GM18499 (cell line): ENCODE measurements around the gene TOPORS.
"Not testable (repeated sequence)": the region's sequence is repeated elsewhere in the genome, so short reads cannot be mapped to it uniquely, and the experiment has no call there.

Source experiments
- ATAC-seq: cut with Tn5 transposase; IDR thresholded peaks from one replicate; pipeline ENCODE4 v1.9.1; 2021; ENCODE audit warnings: moderate number of reproducible peaks; ENCODE audit not compliant: insufficient read depth, unreplicated experiment

Gene TOPORS

DNA sequence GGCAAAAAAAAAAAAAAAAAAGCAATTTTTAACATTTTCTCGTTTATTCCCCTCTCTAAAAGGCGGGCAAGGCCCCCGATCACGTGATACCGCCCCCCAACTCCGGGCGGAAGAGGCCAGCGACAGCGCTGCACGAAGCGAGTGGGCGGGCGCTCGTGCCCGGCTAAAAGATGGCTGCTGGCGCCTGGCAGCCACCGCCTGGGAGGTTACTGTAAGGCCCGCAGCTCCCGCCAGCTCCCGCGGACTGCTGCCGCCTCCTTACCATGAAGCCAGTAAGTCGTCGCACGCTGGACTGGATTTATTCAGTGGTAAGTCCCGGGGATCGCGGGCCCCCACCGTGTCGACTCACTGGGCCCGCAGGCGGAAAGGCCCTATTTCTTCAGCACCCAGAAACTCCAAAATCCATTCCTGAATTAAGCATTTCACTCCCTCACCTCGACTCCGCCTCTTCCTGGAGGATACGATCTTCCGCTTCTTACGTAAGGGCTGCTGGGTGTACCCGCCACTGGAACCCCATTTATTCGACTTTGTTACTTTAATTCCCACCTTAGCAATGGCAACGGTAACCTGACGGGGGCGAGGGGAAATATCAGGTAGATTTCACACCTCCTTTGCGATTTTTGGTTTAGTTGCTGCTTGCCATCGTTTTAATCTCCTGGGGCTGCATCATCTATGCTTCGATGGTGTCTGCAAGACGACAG is at the start of gene TOPORS, which contains the start of gene SMIM27:
TOPORS (minus strand) TSS at position 415 of the 701 bp plus-strand sequence; CDS start at position 265, 150 bp downstream.
SMIM27 (plus strand) TSS at position 156 of the 701 bp plus-strand sequence; CDS start at position 264, 108 bp downstream.
- ATAC-seq: peak; percentile 42

DNA sequence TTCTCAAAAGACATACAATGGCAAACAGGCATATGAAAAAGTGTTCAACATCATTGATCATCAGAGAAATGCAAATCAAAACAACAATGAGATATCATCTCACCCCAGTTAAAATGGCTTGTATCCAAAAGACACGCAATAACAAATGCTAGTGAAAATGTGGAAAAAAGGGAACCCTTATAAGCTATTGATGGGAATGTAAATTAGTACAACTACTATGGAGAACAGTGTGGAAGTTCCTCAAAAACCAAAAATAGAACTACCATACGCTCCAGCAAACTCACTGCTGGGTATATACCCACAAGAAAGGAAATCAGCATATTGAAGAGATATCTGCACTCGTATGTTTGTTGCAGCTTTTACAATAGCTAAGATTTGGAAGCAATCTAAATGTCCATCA is 46.6 kb upstream of the TOPORS start:
- ATAC-seq: not testable (repeated sequence)

DNA sequence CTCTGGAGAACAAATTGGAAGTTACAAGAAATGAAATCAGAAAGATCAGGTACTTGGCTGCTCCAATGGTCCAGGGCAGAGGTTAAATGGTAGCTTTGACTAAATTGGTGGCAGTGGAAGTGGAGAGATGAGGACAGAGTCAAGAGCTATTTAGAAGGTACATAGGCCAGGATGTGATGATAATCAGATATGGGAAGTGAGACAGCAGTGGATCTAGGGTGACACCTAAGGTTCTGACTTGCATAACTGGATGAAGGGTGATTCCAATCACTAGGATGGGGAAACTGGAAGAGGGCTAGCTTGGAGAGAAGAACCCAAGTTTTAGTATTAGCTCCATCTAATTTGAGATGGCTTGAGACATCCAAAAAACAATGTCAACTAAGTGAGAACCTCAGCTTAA is 44.5 kb upstream of the TOPORS start:
- no peak for ATAC-seq

DNA sequence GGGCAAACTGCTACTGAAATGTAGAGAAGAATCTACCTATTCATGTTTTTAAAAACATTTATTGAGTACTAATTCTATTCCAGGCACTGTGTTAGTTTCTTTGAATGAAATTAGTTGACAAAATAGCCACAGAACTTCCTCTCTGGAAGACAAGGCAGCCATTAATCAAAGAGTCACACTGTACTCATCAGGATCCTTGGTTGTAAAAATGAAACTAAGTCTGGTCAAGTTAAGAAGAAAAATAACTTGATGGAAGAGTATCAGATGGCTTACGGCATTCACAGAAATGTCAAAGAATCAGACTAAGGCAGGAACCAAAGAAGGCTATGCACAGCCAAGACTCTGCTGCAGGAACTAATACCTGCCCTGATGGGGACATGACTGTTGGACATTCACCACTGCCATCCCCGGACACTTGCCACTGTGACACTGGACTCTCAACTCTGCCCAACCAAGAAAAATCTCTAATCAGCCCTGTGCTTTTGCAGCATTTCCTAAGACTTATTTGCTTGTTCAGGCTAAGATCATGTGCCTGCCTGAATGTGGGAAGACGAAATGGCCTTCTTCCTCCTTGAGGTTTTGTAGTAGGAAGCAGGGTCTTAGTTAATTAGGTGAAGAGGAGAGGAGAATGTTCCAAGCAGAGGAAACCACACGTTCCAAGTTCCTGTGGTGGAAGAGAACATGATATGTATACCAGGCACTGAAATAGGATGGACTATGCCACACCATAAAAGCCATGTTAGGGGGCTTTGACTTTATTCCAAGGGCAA is 43.9 kb upstream of the TOPORS start:
- no peak for ATAC-seq

DNA sequence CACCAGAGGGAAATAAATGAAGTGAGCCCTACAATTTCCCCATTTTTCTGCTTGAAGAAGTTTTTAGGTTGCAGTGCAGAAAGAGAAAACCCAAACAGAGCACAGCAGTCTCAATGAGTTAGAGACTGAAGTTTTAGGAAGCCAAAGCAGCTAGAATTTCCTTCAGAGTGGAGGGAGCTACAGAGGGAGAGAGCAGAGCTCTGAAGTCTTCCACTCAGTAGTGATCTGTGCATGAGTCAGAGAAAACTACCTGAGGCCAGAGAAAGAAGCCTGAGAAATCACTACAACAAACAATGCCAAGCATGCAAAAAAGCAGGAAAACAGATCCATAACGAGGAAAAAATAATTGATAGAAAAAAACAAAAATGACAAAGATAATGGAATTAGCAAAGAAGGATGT is 38.5 kb upstream of the TOPORS start:
- no peak for ATAC-seq

DNA sequence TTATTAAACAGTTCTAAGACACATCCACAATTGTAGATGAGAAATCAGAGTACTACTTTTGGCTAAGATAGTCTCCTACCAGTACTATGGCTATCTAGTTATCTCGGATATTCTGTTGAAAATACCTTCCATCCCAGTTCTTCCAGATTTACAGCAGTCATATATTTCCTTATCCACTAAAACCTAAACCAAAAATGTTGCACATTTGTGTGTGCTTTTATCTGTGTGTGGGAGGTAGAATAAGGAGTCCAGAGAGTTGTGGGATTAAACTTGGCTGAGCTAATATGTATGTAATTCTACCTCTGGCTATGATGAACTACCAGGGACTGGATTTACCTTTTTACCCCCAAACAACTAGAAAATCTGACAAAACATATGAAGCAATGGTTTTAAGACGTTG is 38.1 kb upstream of the TOPORS start:
- no peak for ATAC-seq

DNA sequence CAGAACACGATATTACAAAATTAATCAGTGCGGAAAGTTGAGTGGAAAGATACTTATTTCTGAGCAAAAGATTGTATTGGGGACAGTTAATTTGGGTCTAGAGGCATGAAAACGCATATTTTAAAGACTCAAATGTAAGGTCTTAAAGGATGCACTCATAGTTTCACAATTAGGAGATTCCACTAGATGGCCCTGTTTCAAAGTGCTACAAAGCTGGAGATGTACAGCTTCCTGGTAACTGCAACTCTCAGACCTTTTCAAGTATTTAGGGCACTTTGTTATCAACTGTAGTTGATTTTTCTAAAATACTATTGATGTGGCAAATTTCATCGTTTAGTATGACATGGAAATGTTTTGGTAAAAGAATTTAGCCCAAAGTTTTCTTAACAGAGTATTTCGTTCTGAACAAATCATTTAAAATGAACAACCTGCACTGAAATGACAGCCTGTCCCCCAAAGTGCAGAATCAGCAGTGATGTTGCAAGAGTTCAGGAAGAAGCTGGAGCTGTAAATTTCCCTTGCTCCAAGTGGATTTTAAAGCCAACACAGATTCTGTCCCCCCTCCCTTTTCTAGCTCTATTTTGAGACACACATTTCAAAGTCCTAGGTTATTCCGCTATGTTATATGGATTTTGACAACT is 36.8 kb upstream of the TOPORS start:
- no peak for ATAC-seq

DNA sequence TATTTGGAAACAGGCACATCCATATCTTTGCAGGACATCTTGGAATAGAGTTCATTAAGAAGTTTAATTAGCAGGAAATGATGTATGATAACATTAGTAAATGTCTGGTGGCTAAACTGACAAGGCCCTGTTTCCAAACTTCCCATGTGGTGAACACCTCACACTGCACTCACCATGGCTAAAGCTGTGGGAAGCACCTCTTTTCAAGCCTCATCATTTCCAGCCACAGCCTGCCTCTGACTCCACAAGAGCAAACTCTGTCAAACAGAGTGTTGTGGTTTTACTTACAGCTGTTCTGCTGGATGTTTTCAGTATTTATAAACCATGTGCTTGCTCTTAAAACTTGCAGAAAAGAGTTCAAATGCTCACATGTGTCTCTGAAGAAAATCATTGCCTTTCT is 35.5 kb upstream of the TOPORS start:
- ATAC-seq: no peak

DNA sequence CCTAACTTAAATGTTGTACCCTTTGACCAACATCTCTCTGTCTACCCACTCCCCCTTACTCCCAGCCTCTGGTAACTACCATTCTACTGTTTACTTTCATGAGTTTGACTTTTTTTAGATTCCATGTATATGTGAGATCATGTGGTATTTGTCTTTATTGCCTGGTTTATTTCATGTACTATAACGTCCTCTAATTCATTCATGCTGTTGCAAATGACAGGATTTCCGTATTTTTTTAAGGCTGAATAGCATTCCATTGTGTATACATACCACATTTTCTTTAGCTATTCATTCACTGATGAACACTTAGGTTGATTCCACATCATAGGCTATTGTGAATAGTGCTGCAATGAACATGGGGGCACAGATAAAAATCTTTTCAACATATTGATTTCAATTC is 32.4 kb upstream of the TOPORS start:
- ATAC-seq: no peak

DNA sequence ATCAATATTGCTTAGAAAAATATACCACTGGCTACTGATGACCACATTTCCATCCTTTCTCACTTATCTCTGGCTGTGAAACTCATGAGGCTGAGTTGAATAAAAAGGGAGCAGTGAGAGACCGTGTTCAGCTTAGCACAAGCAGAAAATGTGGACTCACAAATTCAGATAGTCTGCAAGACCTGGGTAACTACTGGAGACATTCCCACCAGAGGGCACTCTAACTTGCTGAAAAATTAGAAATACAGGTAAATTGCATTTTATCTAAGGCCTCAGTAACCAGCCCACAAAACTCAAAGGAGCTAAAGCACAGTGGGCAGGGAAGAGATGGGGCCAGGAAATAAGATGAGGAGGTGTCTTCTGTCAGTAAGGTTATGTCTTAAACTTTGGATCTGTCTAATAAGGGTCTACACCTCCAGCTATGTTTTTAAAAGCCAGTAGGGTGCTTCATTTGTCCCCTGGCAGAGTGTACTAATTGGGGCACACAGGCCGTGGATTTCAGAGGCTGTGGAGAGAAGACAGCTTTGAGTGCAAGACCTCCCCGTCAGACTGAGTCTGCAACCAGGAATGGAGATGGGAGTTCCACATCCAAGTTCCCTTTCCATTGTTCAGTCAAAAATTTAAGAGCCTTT is 29.2 kb upstream of the TOPORS start:
- ATAC-seq: no peak

DNA sequence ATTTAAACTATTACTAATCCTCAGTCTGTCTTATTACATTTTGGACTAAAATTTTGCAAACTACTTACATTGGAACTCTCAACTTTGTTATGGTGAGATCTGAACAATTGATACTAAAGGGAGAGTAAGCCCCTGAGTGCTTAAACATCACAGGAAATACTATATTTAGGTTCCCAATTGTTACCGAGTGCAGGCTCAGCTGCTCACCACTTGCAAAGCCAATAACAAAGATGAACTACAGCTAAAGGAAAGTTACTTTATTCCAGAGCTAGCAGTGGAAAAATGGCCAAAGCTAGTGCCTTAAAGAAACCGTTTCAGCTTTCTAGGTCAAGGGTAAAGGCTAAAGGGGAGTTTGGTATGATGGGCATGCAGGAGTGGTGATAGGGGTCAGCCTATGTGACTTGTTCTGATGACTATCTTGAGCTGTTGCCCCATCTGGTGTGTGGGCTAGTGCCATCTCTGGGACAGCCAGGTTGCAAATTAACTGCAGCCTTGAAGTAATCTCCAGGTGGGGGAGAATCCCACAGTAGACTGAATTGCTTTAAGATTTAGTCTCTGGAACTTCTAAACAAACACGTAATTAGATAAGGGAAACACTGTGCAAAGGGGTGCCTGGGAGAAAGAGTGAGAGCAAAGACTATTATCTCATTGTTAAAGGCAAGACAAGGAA is 28.4 kb upstream of the TOPORS start:
- no peak for ATAC-seq

DNA sequence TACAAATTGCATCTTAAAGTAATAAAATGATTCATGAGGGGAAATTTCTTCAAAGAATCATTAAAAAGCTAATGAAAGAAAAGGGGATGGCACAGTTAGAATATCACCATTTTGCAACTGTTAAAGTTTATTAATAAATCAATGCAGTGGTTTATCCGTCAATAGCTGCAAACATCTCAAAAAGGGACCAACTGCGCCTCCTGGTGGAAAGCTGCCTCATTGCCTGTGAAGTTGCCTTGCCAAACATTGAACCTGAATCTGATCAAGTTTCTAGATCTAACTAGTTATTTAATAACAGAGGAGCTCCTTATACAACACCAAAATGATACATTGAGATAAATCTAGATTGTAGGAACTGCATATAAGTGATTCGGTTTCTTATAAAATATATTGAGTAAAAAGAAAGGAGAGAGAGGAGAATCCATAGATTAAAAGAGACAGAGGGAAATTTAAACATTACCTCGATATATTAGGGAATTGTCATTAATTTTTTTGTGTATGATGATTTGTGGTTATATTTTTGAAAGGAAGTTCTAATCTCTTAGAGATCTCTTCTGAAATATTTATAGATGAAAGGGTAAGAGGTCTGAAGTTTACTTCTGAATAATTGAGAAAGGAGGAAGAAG is 27.4 kb upstream of the TOPORS start:
- ATAC-seq: no peak

DNA sequence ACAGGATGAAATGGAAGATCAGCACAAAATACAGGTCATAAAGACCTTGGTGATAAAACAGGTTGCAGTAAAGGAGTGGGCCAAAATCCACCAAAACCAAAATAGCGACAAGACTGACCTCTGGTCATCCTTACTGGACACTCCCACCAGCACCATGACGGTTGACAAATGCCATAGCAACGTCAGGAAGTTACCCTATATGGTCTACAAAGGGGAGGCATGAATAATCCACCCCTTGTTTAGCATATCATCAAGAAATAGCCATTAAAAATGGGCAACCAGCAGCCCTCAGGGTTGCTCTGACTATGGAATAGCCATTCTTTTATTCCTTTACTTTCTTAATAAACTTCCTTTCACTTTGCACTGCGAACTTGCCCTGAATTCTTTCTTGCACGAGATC is 26.6 kb upstream of the TOPORS start:
- no peak for ATAC-seq

DNA sequence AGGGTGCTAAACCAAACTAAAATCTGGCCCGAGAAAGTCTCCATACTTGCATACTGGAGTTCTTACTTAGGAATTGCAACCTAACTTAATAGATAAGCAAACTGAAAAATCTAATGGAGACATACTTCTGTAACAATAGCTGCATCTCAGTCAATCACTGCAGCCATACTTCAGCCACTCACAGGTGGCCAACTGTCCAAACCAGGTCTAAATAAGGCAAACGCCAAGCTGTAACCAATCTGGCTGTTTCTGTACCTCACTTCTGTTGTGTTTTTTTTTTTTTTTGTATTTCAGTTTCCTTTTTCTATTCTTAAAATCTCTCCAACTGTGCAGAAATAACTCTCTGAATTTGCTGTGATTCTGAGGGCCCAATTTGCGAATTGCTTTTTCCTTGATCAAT is 24.9 kb upstream of the TOPORS start:
- no peak for ATAC-seq

DNA sequence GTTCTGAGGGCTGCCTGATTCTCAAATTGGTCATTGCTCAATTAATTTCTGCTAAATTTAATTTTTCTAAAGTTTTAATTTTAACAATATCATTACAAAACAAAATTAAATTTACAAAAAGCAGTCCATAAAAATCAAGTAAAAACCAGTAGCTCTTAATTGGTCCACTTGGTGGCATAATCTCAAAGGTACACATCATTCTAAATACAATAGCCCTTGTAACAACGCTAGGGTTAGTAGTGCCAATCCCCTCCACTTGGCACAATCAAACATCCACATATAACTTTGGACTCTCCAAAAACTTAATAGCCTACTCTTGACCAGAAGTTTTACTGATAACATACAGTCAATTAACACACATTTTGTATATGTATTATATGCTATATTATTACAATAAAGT is 22.5 kb upstream of the TOPORS start:
- no peak for ATAC-seq

DNA sequence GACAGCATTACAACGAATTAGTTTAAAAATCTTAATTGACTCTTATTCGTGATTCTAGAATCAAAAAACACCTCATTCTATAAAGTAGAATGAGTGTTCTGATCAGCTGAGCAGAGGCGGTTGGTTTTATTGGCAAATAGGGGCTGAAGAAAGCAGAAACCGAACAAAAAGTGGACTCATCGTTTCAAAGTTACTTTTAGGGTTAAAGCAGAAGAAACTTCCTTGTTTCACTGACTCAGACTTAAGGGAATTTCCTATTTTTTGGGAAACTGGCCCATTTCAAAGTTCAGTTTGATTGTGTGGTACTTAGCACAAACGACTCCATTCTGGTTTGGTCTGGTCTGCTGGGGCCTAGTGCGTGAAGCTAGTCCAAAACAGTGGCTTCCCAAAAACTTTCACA is 21.4 kb upstream of the TOPORS start:
- no peak for ATAC-seq

DNA sequence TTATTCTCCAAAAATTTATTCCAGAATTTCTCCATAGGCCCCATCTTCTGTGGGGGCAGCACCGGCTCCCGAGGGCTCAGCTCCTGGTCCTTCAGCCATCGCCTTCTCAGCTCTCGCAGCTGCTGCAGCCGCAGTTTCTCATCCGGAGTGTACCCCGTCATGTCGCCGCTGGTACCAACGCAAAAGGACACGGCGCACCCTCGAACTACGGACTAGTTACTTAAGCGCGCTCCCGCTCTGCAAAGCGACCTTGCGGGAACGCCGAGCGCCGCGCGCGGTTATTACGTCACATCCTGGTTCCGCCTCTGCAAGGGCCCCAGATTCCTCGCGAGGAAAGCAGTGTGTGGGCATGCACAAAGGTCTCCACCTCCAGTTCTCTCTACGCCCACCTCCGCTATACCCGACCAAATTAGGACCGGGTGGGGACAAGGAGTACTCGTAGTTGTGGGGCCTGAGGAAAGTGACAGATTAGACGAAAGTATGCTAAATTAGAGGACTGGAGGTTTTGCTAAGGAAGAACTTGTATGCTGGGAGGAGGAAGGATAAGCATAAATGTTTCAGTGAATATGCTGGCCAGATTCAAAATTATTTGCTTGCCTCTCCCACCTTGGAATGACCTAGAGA is 20.6 kb upstream of the TOPORS start, which contains the start of gene NDUFB6:
NDUFB6 (minus strand) TSS at position 260 of the 624 bp plus-strand sequence; CDS start at position 161, 99 bp downstream.
- peak; percentile 74 for ATAC-seq

DNA sequence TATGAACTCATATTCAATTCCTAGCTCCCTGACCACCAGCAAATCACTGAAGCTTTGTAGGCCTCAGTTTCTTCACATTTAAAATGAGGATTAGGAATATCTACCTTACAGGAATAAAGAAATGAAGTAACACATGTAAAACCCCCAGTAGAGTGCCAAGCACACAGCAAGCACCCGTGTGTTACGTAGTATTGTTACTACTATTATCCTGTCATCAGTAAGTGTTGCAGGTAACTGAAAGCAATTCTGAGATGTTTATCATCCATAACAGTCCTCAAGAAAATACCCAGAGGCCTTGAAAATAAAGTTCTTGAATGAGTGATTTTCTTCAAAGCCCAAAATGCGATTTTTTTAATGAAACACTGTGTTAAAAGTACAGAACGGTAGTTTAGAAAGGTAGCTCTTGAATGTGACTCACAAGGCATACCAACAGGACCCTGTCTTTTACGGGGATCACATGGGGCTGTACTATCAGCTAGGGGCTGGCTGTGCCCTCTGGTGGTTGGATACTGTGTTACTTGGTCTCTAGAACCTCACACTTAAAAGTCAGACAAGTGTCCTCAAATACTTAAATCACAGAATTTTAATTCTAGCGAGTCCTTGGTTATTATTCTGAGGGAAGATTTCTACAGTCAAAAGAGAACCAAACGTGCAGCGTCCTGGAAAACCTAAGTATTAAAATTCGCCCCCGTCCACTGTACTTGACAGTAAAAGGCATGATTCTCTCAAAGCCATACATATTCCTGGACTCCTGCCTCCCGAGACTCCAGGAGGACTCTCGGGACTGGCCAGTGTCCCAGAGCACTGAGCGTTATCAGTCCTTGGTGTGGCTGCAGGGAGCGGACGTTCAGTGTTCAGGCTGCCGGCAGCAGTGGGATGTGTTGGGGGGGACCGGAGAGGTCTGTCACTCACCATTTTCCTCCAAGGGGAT is 19.8 kb upstream of the TOPORS start:
- peak; percentile 90 for ATAC-seq
